PC-9 (cell line): ENCODE measurements around the gene SNX4.

ENCODE experiments used
- CTCF ChIP-seq: fragments of 200-600 bp; sonication (generic); conservative IDR thresholded peaks from 2 replicates; pipeline ENCODE4 v1.6.1; 2017; ENCODE audit warnings: mixed run types, antibody characterized with exemption, mild to moderate bottlenecking, moderate library complexity
- EZH2 ChIP-seq: fragments of 200-600 bp; sonication (generic); IDR thresholded peaks from 2 replicates; pipeline ENCODE4 v1.8.0; 2017; ENCODE audit warnings: antibody characterized with exemption, low read depth

DNA sequence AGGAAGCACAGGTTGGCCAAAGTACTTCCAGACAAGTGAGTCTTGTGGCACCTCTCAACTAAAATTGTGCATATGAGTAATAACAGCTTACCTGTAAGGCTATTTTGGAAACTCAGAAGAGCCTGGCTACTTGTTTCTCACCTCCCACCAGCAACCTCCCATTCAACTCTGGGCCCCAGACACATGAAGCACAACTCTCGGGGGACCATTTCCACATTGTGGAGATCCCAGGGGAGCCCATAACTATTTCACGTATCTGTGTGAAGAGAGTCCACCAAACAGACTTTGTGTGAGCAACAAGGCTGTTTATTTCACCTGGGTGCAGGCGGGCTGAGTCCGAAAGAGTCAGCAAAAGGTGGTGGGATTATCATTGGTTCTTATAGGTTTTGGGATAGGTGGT lies 5.2 kb upstream of the SNX4 start:
- TF ChIP-seq CTCF (no peak), EZH2 (no peak)
